ENCODE data around the gene SEC61G. TPM values are rescaled to one million over a fixed set of nuclear protein-coding genes. Genes with fewer than 3 reads are reported as not detected.

Gene SEC61G
- 382 and 398 TPM in 2 replicates for total RNA-seq

DNA sequence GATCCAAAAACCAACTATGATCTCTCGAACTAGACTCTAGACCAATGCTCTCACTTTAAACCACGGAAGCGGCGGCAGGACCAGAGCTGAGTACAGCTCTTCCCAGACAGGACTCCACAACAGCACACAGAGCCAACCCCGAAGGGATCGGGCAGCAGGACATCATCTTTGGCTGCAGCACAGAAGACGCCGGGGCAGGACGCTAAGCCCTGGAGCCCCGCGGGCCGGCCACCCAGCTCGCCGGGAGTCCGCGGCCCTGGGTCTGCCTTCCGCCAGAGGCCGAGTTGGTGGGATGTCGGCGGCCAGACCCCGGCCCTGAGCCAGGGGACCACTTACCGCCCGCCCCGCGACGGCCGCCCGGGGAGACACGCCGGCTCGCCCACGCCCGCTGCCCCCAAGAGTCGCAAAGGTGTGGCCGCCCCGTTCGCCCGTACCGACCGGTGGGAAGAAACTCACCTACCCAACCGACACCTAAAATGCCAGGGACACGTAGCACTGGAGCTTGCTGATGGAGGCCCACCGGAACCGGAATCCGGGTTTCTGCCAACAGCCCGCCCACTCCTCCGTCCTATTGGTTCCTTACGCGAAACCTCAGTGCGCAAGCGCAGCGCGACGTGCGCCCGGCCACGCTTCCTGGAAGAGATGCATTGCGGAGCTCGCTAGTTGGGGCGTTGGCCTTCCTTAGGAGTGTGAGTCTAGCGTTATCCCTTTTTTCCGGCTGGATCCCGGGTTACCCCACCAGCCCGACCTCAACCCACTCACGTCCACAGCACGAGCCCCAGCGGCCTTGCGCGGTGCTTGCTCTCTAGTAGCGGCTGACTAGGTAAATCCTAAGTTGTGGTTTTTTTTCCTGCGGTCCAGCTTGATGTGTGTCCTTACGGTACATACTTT is at the start of gene SEC61G:
SEC61G (minus strand) TSS at position 510 of the 891 bp plus-strand sequence. CDS start 1,623 bp downstream, outside the sequence.

Other genes starting within 250 kb of the SEC61G start
- gene VSTM2A, start 216.8 kb downstream of the SEC61G start, total RNA-seq = not detected in 2 replicates